CD4-positive, alpha-beta T cell treated with Interleukin-1 beta for 1 hour (primary cell): ENCODE results near the gene CFL1.

Experiments
- DNase-seq, 2 donors: peaks; one replicate each; pipeline ENCODE4 v3.0.0-alpha.2; 2020 to 2022

The CFL1 gene

GRCh38 chr11:65869643-65870306 lies 11.8 kb upstream of the CFL1 start:
- DNase-seq = no peak

DNA sequence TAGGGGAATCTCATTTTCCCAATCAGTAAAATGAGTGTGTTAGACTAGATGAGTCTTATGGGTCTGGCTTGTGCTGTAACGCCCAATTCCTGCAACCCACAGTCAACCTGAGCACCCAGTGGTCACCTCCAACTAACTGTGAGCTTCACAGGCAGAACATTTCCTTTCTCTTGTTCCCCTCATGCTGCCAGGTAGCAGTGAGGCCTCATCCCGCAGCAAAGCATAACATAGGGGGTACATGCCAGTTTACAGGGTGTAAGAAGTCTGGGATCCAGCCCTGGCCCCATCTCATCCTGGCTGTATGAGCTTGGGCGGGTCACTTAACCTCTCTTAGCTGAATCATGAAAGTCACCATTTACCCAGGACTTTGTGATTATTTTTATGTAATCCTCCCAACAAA lies 10.9 kb upstream of the CFL1 start:
- DNase-seq = no peak

GRCh38 chr11:65868076-65868667 lies 10.2 kb upstream of the CFL1 start:
- peak in 1 of 2 donors; percentile 40 for DNase-seq

GRCh38 chr11:65867284-65868071 lies 9.5 kb upstream of the CFL1 start:
- peak in 1 of 2 donors; percentile 38 for DNase-seq

DNA sequence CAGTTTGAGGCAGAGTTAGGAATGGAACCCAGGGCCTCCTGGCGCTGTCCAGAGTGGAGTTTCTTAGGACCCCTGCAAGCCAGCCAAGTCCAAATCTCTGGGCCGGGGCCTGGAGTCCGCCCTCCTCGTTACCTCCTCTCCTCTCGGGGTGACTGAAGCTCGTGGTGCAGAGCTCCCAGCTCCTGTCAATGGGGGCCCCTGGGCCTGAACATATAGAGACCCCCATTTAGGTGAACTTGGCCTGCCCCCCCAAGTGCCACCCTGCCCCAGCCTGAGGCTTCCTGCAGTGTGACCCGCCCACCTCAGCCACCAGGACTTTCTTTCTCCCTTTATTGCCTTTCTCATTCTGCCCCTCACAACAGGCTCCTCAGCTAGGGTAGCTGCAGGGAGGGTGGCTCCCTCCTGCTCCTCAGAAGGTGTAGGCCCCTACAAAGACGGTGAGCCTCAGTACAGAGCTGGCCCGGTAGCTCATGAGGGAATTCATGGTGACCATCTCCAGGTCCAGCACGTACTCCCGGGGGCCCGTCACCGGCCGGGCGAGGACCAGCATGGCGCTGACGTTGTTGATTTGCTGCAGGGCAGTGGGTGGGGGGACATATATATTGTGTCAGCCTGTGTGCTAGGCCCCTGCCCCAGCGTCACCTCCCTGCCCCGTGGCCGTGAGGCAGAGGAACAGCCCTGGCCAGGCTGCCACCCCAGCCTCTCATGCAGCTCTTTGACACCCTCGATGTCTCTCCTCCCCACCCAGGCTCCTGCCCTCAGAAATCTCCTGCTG lies 8.7 kb upstream of the CFL1 start:
- DNase-seq = no peak

GRCh38 chr11:65865550-65866172 lies 7.7 kb upstream of the CFL1 start:
- DNase-seq = no peak

GRCh38 chr11:65864706-65865471 lies 6.9 kb upstream of the CFL1 start:
- DNase-seq = no peak

DNA sequence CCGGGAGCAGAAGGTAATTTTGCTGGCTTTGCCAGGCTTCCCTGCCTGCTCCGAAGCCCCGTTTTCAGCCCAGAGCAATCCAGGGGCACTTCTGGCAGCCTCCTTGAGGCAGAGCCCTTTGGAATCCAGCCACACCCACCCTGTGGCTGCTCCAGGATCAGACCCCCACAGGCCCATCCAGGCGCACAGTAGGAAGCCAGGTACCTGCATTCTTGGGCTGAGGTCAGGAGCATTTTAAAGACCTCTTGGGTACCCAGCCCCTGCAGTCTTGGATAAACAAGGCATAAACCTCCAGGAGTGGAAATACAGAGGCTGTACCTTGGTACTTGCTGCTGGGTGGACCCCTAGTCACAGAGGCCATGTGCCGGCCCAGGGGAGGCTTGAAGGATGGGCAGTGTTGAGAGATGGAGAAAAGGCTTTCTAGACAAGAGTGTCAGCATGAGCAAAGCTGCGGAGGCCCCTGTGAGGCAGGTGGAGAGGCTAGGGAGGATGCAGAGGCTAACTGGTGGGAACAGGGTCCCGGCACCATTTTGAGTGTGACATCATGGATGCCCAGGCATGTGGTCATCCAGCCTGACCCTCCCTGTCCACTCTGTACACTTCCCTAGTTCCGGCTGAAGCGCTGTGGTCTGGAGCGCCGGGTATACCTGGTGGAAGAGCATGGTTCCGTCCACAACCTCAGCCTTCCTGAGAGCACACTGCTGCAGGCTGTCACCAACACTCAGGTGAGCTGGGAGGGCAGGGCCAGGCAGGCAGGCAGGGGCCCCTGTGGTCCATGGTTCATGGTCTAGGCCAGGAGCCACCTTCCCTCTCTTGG lies 6.1 kb upstream of the CFL1 start:
- DNase-seq = no peak

DNA sequence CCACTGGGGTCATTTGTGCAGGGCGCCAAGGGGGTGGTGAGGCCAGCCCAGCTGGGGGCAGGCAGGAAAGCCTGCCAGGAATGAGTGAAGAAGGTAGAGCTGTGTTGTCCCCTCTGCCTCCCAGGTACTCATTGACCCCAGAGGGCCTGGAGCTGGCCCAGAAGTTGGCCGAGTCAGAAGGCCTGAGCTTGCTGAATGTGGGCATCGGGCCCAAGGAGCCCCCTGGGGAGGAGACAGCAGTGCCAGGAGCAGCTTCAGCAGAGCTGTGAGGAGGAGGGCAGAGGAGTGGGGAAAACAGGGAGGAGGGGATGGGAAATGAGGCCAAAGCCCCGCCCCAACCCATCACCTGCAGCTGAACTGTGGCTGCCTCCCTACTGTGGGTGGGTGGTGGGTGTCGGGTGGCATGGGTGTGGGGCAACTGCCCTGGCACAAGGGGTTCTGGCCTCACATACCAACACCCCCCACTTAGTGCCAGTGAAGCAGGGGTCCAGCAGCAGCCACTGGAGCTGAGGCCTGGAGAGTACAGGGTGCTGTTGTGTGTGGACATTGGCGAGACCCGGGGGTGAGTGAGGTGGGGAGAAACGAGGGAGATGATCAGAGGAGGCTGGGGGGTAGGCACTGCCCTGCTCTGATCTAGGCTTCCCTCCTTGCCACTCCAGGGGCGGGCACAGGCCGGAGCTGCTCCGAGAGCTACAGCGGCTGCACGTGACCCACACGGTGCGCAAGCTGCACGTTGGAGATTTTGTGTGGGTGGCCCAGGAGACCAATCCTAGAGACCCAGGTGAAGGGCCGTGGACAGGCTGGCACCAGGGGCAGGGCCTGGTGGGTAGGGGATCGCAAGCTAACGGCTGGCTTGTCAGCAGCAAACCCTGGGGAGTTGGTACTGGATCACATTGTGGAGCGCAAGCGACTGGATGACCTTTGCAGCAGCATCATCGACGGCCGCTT lies 5.2 kb upstream of the CFL1 start:
- DNase-seq = no peak

GRCh38 chr11:65862191-65862735 lies 4.3 kb upstream of the CFL1 start:
- DNase-seq = no peak

DNA sequence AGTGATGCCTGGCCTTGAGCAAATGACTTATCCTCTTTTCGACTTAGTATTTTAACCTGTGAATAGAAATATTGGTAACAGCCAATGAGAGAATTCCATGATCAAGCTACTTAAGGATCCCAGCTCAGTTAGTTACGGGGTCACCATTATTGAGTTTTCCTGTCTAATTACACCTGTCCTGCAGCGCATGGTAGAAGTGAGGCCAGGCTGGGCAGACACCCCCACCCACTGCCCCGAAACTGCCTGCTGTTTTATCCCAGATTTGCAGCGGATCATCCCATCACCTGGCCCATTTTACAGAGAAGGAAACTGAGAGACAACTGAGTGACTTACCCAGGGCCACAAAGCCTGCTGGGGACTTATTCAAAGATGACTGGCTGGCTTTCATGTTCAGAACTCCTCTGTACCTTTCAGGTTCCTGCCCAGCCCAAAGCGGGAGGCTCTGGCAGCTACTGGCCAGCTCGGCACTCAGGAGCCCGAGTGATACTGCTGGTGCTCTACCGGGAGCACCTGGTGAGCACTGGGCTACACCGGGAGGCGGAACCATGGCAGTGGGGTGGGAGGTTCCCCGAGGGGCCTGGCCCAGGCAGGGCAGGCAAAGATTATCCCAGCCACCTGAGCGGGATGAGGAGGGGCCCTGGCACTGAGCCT lies 3.7 kb upstream of the CFL1 start:
- no peak for DNase-seq

DNA sequence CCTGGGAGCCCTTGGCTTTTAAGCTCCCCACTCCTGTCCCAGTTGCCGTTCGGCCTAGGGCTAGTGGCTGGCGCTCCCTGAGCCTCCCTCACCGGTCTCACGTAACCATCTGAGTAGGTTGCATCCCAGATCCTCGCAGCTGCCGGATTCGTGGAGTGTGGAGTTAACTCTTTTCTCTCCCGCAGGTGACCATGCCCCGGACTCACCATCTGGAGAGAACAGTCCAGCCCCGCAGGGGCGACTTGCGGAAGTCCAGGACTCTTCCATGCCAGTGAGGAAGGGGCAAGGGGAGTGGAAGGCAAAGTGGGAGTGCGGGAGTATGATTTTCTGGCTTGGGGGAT lies 3.2 kb upstream of the CFL1 start:
- no peak for DNase-seq

- peak; percentile 94 to 96 for DNase-seq
Observed at GRCh38 chr11:65860278-65861164, 2.5 kb upstream of the CFL1 start, which contains the start of gene MUS81. Gene MUS81, plus strand, starts transcription at chr11:65860433. Its CDS starts 321 bp downstream, at chr11:65860754.

GRCh38 chr11:65859812-65860277 lies 1.9 kb upstream of the CFL1 start:
- no peak for DNase-seq

GRCh38 chr11:65859095-65859811 lies 1.3 kb upstream of the CFL1 start:
- peak; percentile 97 to 98 for DNase-seq

GRCh38 chr11:65858681-65859087 lies 704 bp upstream of the CFL1 start:
- no peak for DNase-seq

GRCh38 chr11:65857500-65857852 lies 504 bp downstream of the CFL1 start:
- DNase-seq = peak; percentile 42 to 63
